Calu3 (cell line): Measurements from ENCODE around the gene OBSCN. TPM values are rescaled to one million over a fixed set of nuclear protein-coding genes. Genes with fewer than 3 reads are reported as not detected.
A peak's percentile ranks its signal among the peaks of the same experiment; 100 is the strongest.

Experiments used
- BruUV-seq: library from RNA; stranded (reverse); fragments of 400-500 nt; replicated peaks from 2 replicates; lab custom pipeline; 2021; lab: Mats Ljungman, UMichigan
- CTCF ChIA-PET: fragments of 300-600 bp; sonication (Branson Sonifier 250); formaldehyde crosslinking; loops from one replicate; lab custom pipeline; 2022; ENCODE audit warnings: antibody characterized with exemption; lab: Charles Lee
- DNase-seq: peaks from one replicate; pipeline ENCODE4 v3.0.0; 2022
- H3K27ac Mint-ChIP-seq: one replicate; pipeline ENCODE4 v1.8.0; 2022; ENCODE audit warnings: mixed read lengths; ENCODE audit not compliant: unreplicated experiment
- H3K27me3 Mint-ChIP-seq: one replicate; pipeline ENCODE4 v1.8.0; 2022; ENCODE audit warnings: mixed read lengths; ENCODE audit not compliant: unreplicated experiment
- H3K36me3 Mint-ChIP-seq: one replicate; pipeline ENCODE4 v1.8.0; 2022; ENCODE audit warnings: mild to moderate bottlenecking, moderate library complexity, mixed read lengths; ENCODE audit not compliant: insufficient read depth, unreplicated experiment
- H3K4me1 Mint-ChIP-seq: one replicate; pipeline ENCODE4 v1.8.0; 2022; ENCODE audit warnings: mild to moderate bottlenecking, low read depth, mixed read lengths; ENCODE audit not compliant: unreplicated experiment
- H3K4me3 Mint-ChIP-seq: one replicate; pipeline ENCODE4 v1.8.0; 2022; ENCODE audit warnings: mild to moderate bottlenecking, low read depth, moderate library complexity, mixed read lengths; ENCODE audit not compliant: unreplicated experiment
- H3K9me3 Mint-ChIP-seq: one replicate; pipeline ENCODE4 v1.8.0; 2022; ENCODE audit warnings: low read depth, mixed read lengths; ENCODE audit not compliant: unreplicated experiment
- CTCF ChIP-seq: fragments of 200-600 bp; IDR thresholded peaks from one replicate; pipeline ENCODE4 v1.8.0; 2022; ENCODE audit warnings: antibody characterized with exemption; ENCODE audit not compliant: unreplicated experiment
- intact Hi-C: fragments of 100-400 bp; cut with micrococcal nuclease; formaldehyde crosslinking; loops from one replicate; pipeline ENCODE4 v1.10.0; 2022; ENCODE audit not compliant: unreplicated experiment
- total RNA-seq: library from RNA; stranded (reverse); gene quantifications from 2 replicates; pipeline ENCODE4 v1.2.3, GENCODE V29; 2022

The OBSCN gene
- total RNA-seq, 1 experiment from 2014 or later: 19.5 TPM

- BruUV-seq: no TSS peak
- intact Hi-C loops: no loop called here
- CTCF ChIA-PET: no interaction called here
- Mint-ChIP-seq H3K36me3 (peaks cover 79% of the 10 kb centered on the region), H3K27me3 (no peaks in the 10 kb centered on the region), H3K9me3 (no peaks in the 10 kb centered on the region), H3K4me1 (peaks cover 40% of the 10 kb centered on the region), H3K27ac (no peak overlapping the region), H3K4me3 (no peak overlapping the region)
- DNase-seq: no peak
- no peak for TF ChIP-seq CTCF
Measured at GRCh38 chr1:228400237-228400651, 192.4 kb downstream of the OBSCN start.

- intact Hi-C loops: no loop called here
- DNase-seq: no peak
- peaks cover 40% of the 10 kb centered on the region for H3K4me1 Mint-ChIP-seq
- TF ChIP-seq CTCF: no peak
- no peaks in the 10 kb centered on the region for H3K9me3 Mint-ChIP-seq
- no peaks in the 10 kb centered on the region for H3K27me3 Mint-ChIP-seq
- no TSS peak for BruUV-seq
- H3K36me3 Mint-ChIP-seq: peaks cover 79% of the 10 kb centered on the region
- H3K27ac Mint-ChIP-seq: peak overlapping the region; percentile 55
- H3K4me3 Mint-ChIP-seq: no peak overlapping the region
- CTCF ChIA-PET: no interaction called here
Measured at GRCh38 chr1:228400692-228401454, 193.0 kb downstream of the OBSCN start.

- peaks cover 86% of the 10 kb centered on the region for H3K36me3 Mint-ChIP-seq
- H3K4me3 Mint-ChIP-seq: no peak overlapping the region
- CTCF ChIA-PET: no interaction called here
- peaks cover 40% of the 10 kb centered on the region for H3K4me1 Mint-ChIP-seq
- peak overlapping the region; percentile 55 for H3K27ac Mint-ChIP-seq
- BruUV-seq: no TSS peak
- TF ChIP-seq CTCF: no peak
- intact Hi-C loops: no loop called here
- H3K27me3 Mint-ChIP-seq: no peaks in the 10 kb centered on the region
- DNase-seq: no peak
- H3K9me3 Mint-ChIP-seq: no peaks in the 10 kb centered on the region
Measured at GRCh38 chr1:228401782-228402640, 194.2 kb downstream of the OBSCN start.

GRCh38 chr1:228402641-228403025 lies 194.8 kb downstream of the OBSCN start:
- Mint-ChIP-seq H3K4me3 (no peak overlapping the region), H3K4me1 (peaks cover 41% of the 10 kb centered on the region), H3K9me3 (no peaks in the 10 kb centered on the region), H3K27ac (peak overlapping the region; percentile 55), H3K27me3 (no peaks in the 10 kb centered on the region), H3K36me3 (peaks cover 88% of the 10 kb centered on the region)
- TF ChIP-seq CTCF: no peak
- CTCF ChIA-PET: no interaction called here
- BruUV-seq: no TSS peak
- intact Hi-C loops: no loop called here
- DNase-seq: no peak
